Fibroblast of pulmonary artery (primary cell): ENCODE measurements around the gene C13orf46.

Experiments used
- DNase-seq: peaks from one replicate; pipeline ENCODE4 v3.0.0-alpha.2; 2010; ENCODE audit warnings: low read depth
- H3K4me3 ChIP-seq: replicated peaks from 2 replicates; pipeline ENCODE4 v1.5.1; 2011; ENCODE audit warnings: low read depth, mild to moderate bottlenecking, control low read depth, low read length, moderate library complexity
- TF ChIP-seq, protein P1 (sequence below): IDR thresholded peaks from 2 replicates; pipeline ENCODE4 v1.5.1; 2011; ENCODE audit warnings: mild to moderate bottlenecking, control low read depth, low read length, inconsistent platforms; ENCODE audit errors: missing control alignments

Gene C13orf46

DNA sequence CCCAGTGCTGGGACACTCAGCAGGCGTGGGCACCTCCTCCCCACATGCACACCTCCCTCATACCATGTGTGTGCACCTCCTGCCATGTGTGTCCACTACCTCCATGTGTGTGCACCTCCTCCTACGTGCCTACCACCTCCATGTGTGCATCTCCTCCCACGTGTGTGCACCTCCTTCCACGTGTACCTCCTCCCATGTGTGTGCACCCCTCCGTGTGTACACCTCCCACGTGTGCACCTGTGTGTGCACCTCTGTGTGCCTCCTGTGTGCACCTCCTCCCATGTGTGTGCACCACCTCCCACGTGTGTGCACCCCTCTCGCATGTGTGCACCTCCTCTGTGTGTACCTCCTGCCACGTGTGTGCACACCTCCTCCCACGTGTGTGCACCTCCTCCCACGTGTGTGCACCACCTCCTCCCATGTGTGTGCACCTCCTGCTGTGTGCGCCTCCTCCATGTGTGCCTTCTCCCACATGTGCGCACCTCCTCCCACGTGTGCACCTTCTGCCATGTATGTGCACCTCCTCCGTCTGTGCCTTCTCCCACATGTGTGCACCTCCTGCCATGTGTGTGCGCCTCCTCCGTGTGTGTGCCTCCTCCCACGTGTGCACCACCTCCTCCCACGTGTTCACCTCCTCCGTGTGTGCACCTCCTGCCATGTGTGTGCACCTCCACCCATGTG is 6.1 kb upstream of the C13orf46 start:
- H3K4me3 ChIP-seq, result no peak overlapping the region
- TF ChIP-seq, protein P1, sequence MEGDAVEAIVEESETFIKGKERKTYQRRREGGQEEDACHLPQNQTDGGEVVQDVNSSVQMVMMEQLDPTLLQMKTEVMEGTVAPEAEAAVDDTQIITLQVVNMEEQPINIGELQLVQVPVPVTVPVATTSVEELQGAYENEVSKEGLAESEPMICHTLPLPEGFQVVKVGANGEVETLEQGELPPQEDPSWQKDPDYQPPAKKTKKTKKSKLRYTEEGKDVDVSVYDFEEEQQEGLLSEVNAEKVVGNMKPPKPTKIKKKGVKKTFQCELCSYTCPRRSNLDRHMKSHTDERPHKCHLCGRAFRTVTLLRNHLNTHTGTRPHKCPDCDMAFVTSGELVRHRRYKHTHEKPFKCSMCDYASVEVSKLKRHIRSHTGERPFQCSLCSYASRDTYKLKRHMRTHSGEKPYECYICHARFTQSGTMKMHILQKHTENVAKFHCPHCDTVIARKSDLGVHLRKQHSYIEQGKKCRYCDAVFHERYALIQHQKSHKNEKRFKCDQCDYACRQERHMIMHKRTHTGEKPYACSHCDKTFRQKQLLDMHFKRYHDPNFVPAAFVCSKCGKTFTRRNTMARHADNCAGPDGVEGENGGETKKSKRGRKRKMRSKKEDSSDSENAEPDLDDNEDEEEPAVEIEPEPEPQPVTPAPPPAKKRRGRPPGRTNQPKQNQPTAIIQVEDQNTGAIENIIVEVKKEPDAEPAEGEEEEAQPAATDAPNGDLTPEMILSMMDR, result no peak
- no peak for DNase-seq

DNA sequence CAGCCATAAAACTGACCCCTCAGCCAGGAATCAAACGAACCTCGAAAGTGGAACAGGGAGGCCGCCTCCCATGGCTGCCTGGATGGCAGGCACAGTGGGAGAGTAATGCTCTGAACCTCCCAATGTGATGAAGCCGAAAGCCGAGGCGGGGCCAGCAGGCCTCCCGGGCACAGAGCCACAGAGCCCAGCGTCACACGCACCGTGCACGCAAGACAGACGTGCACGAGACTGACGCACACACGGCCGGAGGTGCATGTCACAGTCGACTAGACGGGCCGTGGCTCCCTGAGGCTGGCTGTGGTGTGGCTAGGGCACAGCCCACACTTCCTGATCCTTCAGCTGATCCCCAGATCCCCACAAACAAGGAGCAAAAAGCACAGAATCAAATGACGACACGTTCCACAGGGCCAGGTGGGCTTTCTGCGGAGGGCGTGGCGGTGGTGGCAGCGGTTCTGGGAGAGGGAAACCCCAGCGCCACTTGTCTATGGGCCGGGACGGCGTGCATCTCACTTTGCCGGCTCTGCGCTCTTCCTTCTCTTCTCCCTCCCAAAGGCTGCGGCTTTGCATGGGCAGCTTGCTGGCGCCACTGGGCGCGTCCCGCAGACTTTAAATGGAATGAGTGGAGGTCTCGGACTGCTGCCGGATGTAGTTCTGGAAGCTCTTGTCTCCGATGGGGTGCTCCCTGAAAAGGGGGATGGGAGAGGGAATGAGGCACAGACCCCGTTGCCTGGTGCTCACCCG is 5.0 kb upstream of the C13orf46 start:
- H3K4me3 ChIP-seq, result no peak overlapping the region
- no peak for DNase-seq
- TF ChIP-seq, protein P1, result no peak

DNA sequence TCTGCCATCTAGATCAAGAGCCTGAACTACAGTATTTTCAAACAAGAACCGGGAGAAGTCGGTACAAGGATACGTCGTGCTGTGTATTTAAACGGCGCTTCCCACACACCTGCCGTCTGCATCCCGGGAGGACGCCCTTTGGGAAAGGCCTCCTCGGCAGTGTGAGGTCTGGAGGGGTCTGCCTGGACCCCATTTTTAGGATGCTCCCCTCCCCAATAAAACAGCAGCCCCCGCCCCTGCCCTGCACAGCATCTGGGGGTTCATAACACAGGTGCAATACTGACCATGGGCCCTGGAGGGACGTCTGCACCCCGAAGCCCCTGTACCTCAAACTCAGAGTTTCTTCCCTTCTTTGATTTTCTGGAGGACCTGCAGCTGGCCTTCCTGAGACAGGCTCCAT is 4.1 kb upstream of the C13orf46 start:
- DNase-seq, result no peak
- TF ChIP-seq, protein P1, result no peak
- no peak overlapping the region for H3K4me3 ChIP-seq

DNA sequence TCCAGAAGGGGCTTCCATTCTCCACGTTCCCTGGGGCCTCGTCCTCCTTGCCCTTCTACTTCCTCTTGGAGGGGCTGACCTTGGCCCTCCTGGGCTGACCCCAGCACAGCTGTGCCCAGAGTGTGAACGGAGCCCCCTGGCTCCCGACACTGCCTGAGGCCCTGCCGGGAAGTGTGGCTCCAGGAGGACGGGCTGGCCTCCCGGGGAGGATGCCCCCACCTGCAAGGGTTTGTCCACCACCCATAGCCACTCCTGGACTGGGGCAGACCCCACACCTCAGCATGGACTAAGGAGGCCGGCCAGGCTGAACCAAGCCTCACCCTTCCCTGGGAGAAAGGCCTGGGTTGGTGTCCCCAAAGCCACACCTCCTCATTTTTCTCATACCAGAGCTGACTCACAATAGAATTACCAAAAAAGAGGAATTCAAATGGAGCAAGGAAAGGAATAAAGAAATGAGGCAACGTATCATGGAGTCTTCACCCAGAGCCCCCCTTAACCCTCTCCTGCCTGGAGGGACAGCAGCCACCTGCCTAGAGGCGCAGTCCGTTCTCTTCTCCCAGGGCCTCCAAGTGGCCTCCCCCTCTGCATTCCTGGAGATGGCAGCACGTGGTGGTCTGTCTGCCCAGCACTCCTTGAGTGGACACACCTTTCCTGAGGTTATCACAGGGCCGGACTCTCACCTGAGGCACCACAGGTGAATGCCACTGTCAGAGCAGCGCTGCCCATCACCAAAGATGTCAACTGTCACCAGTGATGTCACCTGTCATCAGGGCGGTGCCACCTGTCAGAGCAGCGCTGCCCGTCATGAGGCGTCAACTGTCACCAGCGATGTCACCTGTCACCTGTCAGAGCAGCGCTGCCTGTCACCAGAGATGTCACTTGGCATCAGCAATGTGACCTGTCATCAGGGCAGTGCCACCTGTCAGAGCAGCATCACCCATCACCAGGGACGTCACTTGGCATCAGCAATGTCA is 3.1 kb upstream of the C13orf46 start:
- H3K4me3 ChIP-seq, result no peak overlapping the region
- TF ChIP-seq, protein P1, result no peak
- peak; percentile 78 for DNase-seq

DNA sequence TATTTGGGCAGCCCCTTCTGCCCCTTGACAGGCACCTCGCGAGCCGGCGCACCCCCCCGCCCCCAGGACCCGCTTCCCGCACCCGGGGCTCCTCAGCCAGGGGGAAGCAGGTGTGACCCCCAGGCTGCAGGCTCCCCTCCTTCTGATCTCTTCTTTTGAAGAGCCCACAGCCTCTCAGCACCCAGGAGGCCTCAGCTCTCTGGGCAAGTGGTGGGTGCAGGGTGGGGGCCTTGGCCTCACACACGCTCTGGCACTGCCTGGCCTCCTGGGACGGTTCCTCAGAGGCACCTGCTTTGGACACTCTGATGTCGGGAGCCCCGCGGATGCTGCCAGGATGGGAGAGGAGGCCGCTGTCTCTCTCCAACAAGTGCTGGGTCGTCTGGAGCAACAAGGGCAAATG is 1.5 kb upstream of the C13orf46 start:
- TF ChIP-seq, protein P1, result no peak
- no peak overlapping the region for H3K4me3 ChIP-seq
- DNase-seq, result no peak

DNA sequence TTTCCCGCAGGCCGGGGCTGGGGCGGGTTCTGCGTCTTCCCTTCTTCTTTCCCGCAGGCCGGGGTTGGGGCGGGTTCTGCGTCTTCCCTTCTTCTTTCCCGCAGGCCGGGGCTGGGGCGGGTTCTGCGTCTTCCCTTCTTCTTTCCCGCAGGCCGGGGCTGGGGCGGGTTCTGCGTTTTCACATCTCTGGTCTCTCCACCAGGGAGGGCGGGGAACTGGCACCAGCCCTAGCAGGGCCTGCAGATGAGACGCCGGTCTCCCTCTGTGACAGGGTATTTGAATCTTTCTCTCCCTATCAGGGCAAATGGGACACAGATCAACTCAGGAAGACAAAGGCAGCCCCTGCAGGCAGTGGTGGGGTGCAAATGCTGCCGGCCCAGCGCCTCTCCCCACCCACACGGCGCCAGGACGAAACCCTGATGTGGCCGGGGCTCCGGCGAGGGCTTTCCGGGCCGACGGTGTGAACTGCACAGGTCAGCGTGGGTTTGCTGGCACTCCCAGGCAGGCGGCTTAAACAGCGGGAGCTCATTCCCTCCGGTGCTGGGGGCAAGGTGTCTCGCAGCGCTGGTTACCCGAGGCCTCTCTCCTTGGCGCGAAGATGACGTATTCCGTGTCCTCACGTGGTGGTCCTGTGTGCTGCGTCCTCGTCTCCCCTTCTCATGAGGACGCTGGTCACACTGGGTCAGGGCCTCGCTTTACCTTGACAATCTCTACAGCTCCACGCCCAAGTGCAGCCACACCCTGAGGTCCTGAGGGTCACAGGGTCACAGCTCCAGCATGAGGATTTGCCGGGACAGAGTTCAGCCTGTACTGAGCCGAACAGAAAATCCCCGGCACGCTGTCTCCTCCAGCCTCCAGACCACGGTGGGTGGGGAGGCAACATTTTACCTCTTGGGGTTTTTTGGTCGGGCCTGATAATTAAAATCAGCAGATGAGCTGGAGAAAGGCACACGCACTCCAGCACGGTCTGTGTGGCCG is 717 bp upstream of the C13orf46 start:
- TF ChIP-seq, protein P1, result no peak
- no peak for DNase-seq

More for the DNA sequence above, 717 bp upstream of the C13orf46 start:
- H3K4me3 ChIP-seq, result no peak overlapping the region
